NCI-H446 treated with DMSO at 0.1 percent for 48 hours (cell line): Measurements from ENCODE around the gene DNHD1.
A peak's percentile ranks its signal among the peaks of the same experiment; 100 is the strongest.

ENCODE experiments used
- DNase-seq: peaks from one replicate; lab custom pipeline; 2025; lab: John Stamatoyannopoulos, UW

The DNHD1 gene

GRCh38 chr11:6497069-6497839, at the start of gene DNHD1:
Gene DNHD1, plus strand, starts transcription at chr11:6497280. Its CDS starts 936 bp downstream, at chr11:6498216.
- DNase-seq: no peak

- no peak for DNase-seq
These were observed 48.5 kb upstream of the DNHD1 start for GRCh38 chr11:6448574-6448973.

GRCh38 chr11:6452219-6452618, 44.9 kb upstream of the DNHD1 start:
- DNase-seq: no peak

- DNase-seq: no peak
These were observed 43.9 kb upstream of the DNHD1 start for GRCh38 chr11:6453152-6453551.

GRCh38 chr11:6455070-6455469, 42.0 kb upstream of the DNHD1 start:
- DNase-seq: no peak

GRCh38 chr11:6456361-6457073, 40.6 kb upstream of the DNHD1 start:
- no peak for DNase-seq

- no peak for DNase-seq
These were observed 39.3 kb upstream of the DNHD1 start for GRCh38 chr11:6457581-6458320.

GRCh38 chr11:6458352-6459098, 38.6 kb upstream of the DNHD1 start:
- no peak for DNase-seq

GRCh38 chr11:6459099-6459450, 38.0 kb upstream of the DNHD1 start:
- DNase-seq: no peak

- DNase-seq: peak; percentile 40
These were observed 28.2 kb upstream of the DNHD1 start for GRCh38 chr11:6468712-6469495.

GRCh38 chr11:6469599-6469998, 27.5 kb upstream of the DNHD1 start:
- no peak for DNase-seq

- no peak for DNase-seq
These were observed 24.1 kb upstream of the DNHD1 start for GRCh38 chr11:6472934-6473333.

- DNase-seq: peak; percentile 63
These were observed 23.3 kb upstream of the DNHD1 start, which contains the start of gene TRIM3 for GRCh38 chr11:6473451-6474412. Gene TRIM3, minus strand, starts transcription at chr11:6473941. Its CDS starts 8,246 bp downstream, at chr11:6465695.

- no peak for DNase-seq
These were observed 22.7 kb upstream of the DNHD1 start for GRCh38 chr11:6474413-6474792.

GRCh38 chr11:6474806-6475500, 22.1 kb upstream of the DNHD1 start:
- no peak for DNase-seq

- DNase-seq: no peak
These were observed 21.1 kb upstream of the DNHD1 start for GRCh38 chr11:6475936-6476335.

GRCh38 chr11:6476571-6476970, 20.5 kb upstream of the DNHD1 start:
- no peak for DNase-seq

GRCh38 chr11:6480299-6480914, 16.7 kb upstream of the DNHD1 start:
- DNase-seq: no peak
